UCSD-AML1 (cell line): ENCODE measurements around the gene WDR59.
"Not testable (repeated sequence)": the region's sequence is repeated elsewhere in the genome, so short reads cannot be mapped to it uniquely, and the experiment has no call there.

Source experiments
- DNase-seq: peaks from one replicate; lab custom pipeline; 2025; ENCODE audit not compliant: unreplicated experiment; lab: John Stamatoyannopoulos, UW

Gene WDR59

GRCh38 chr16:74921051-74921450 is 63.9 kb downstream of the WDR59 start:
- DNase-seq = no peak

DNA sequence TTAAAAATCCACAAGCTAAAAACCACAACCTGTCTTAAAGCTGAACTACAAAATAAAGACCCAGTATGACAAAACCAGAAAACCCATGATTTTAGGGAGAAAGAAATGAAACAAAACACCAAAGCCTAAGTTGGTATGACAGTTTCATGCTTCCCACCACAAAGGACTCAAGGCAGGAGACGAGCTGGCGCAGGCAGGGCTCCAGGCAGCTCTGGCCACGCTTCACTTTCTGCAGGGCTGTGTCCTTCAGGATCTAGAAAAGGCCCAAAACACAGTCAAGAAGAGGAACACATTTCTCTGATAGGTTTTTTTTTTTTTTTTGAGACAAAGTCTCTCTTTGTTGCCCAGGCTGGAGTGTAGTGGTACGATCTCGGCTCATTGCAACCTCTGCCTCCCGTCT is 75.3 kb downstream of the WDR59 start:
- no peak for DNase-seq

DNA sequence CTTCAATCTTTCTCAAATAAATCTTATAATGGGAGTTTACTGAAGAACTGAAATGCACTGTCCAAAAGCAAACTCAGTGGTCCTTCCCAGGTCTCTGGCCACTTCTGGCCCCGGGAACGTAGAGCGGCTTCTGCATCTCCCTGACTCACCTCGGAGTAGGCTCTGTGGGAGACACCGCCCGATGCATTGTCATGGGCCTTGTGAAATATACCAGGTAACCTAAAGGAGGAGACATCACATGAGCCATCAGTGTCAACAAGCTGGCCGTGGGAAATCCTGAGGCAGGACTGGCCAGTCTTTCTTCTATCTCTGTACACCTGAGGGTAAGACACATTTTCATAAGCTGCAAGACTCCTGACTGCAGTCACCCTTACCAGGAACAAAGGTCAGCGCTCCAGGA is 76.2 kb downstream of the WDR59 start:
- DNase-seq = not testable (repeated sequence)

- no peak for DNase-seq
These were observed 80.8 kb downstream of the WDR59 start for GRCh38 chr16:74903901-74904678.

- DNase-seq = no peak
These were observed 81.8 kb downstream of the WDR59 start for GRCh38 chr16:74903120-74903519.

GRCh38 chr16:74902161-74902560 is 82.8 kb downstream of the WDR59 start:
- no peak for DNase-seq

DNA sequence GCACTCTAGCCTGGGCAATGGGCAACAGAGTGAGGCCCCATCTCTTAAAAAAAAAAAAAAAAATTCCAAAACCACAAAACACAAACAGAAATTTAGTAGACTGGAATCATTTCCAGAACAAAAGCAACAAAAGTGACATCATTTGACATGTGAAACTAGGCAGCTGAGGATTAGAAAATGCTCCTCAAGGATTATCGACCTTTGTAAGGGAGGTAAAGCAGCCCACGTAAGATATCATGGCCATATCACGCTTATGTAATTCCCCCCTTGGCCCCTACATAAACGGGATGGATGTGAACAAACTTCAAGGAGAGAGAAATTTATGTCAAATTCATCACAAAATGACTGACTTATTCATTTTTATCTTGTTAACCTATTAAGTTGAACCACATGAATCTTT is 83.3 kb downstream of the WDR59 start:
- no peak for DNase-seq

DNA sequence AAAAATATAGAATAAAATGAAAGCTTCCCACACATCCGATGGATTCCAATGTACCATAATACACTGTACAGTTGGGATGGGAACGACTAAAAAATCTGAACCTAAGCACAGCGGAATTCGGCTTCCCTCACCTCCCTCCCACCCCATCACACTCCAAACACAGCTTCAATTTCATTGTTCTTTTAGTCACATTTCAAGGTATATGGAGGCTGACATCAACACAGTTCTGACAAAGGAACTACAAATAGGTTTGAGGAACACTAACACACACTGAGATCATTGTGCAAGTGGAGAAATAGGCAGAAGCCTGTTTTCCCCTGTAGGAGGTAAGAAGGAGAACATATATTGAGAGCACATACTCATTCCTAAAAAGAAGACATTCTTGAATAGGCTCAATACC is 85.1 kb downstream of the WDR59 start:
- no peak for DNase-seq

DNA sequence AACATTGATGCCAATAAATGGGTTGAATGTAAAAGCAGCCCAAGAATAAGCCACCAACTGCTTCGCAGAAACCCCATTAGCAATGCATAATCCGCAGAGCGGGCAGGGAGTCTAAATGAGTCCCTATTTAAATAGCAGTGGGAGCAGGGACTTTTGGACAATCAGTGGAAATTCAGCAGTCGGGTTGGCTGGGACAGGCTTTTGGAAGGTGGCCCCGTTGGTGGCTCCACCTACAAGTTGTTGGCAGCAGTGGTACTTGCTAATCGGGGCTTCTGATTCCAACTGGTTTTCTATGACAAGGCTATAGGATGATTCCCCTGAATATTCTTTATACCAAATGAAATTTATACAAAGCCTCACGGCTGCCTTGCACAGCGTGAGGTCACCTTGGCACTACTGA is 86.3 kb downstream of the WDR59 start:
- DNase-seq = no peak

DNA sequence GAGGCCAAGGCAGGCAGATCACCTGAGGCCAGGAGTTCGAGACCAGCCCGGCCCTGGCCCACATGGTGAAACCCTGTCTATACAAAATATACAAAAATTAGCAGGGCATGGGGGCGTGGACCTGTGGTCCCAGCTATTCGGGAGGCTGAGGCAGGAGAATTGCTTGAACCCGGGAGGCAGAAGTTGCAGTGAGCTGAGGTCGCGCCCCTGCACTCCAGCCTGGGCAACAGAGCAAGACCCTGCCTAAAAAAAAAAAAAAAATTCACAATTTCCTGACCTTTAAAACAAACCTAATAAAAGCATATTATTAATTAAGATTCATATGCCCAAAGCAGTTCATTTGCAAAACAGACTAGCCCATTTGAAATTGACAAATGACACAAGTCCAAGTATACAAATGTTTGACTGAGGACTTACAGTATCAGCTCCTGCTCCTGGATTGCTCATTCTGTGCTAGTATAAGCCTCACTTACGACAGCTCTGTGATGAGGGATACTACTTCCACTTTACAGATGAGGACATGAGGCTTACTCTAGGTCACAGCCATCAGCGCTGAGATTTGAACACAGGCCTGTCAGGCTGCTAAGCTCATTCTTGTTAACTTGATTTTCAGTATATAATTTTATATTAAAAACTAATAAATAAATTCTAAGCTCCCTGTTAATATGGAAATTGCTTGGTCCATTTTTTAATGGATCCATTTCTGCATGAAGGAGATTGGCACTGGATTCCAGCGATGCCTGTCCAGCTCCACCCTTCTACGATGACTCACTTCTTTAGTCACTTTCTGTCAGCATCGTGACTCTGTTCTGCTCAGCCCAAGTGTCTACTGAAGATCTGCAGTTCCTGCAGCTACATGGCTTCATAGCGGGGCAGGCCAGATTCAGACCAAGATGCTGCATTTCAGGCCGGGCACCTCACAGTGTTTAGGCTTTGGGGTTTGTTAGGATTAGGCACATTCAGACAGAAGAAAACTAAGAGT is 88.2 kb downstream of the WDR59 start:
- DNase-seq = no peak

DNA sequence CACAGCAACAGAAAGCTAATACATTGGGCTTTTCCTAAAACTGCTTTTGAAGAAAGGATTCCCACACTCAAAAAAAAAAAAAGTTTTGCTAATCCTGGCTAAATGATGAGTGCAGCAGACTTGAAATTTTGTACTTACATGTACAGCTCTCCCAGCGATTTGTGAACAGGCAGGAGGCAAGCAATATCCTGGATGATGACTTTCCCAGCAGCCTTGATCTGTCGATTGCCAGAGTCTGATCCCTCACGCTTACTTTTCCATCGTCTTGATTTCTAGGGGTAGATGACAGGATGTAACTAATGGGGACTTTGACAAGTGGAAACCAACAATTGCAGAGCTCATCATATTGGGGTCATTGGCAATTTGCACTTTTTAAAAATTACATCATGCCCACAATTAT is 91.4 kb downstream of the WDR59 start:
- no peak for DNase-seq

GRCh38 chr16:74892574-74893461 is 92.1 kb downstream of the WDR59 start:
- DNase-seq = no peak

GRCh38 chr16:74888888-74889287 is 96.0 kb downstream of the WDR59 start:
- no peak for DNase-seq

DNA sequence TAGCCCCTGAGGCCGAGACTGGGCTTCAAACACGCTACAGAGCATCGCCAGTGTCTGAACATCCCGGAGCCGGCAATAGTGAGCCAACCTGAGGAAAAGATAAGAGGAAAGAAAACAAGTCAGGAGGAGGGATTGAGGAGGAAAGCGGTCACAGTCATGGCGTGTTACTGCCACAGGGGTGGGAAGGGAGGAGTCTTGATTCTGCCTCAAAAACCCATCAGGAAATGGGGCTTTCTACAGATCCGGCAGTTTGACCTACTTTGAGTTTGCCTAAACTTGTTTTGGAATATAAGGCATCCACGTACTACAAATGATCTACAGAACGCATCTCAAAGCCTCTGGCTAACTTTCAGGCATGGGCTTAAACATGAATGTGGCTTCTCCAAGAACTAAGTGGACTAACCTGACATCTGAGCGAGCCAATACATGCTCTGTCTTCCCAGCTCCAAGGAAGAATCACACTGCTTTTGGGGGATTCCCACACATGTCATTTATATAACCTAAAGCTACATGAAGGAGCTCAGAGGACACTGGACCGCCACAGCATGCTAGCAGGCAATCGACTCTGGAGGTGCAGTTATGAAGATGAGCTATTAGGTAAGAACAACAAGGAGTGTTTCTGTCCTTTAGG is 96.6 kb downstream of the WDR59 start:
- no peak for DNase-seq

- DNase-seq = no peak
These were observed 97.8 kb downstream of the WDR59 start for GRCh38 chr16:74887084-74887483.

- DNase-seq = no peak
These were observed 107.2 kb downstream of the WDR59 start for GRCh38 chr16:74877706-74878105.

DNA sequence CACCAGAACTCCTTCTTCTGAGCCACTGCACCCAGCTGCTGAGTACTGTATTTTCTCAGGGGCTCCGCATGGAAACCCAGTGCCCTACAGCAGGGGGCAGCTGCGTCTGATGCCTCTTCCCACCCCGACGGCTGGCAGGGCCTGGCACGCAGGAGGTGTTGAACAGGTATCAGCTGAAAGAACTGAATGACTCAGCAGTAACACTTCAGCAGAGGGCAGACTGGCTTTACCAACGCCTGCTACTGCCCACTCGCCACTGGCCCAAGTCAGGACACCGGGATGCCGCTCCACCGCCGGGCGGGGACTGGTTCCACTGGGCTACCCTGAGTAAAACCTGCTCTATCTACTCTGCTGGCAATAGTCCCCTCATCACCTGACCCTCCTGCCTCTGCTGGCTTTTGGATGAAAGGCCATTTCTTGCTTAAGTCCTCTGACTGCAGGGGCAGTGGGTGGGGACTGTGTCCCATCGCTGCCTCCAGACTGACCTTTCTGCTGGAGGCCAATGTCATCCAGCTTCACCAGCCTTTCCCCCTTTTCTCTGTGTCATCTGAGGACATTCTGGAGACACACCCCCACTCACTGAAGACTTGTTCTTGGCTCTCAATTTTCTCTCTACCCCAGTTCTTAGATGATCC is 109.9 kb downstream of the WDR59 start:
- DNase-seq = no peak

- no peak for DNase-seq
These were observed 110.8 kb downstream of the WDR59 start for GRCh38 chr16:74874123-74874522.

DNA sequence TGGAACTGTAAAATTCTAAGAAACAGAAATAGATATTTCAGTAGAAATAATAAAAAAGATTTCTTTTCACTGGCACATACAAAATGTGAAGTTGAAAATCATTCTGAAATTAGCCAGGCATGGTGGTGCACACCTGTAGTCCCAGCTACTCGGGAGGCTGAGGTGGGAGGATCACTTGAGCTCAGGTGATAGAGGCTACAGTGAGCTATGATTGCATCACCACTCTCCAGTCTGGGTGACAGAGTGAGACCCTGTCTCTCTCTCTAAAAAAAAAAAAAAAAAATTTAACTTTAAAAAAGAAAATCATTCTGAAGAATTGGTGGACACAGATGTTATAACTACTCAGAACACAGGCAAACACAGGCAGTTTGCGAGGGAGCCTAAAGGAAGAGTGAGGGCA is 112.6 kb downstream of the WDR59 start:
- DNase-seq = no peak

DNA sequence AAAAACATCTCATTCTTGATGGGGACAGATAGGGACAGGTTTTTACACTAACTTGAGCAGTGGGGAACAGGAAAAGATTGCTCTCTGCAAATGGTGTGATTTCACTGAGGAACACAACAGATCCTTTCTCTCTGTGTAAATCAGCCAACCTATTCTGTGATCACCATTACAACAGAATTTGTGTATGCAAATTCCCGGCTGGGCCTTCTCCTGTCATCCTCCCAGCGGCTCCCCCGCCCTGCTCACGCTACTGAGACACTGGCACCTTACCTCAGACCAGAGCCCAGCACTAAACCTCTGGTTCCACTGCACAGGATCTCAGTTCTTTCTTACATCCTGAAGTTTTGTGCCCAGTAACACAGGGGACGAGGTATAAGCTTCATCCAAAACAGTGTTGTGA is 113.3 kb downstream of the WDR59 start:
- DNase-seq = no peak
